Neural crest cell (in vitro differentiated cells): ENCODE measurements around the gene RET. TPM values are rescaled to one million over a fixed set of nuclear protein-coding genes. Genes with fewer than 3 reads are reported as not detected.

ENCODE experiments used
- DNase-seq: peaks from one replicate; pipeline ENCODE4 v3.0.0; 2021; ENCODE audit warnings: low read depth, mixed read lengths, low spot score
- H3K27ac Mint-ChIP-seq: one replicate; pipeline ENCODE4 v1.8.0; 2021; ENCODE audit warnings: mild to moderate bottlenecking, mixed read lengths; ENCODE audit not compliant: unreplicated experiment
- H3K27me3 Mint-ChIP-seq: 2 replicates; pipeline ENCODE4 v1.8.0; 2021; ENCODE audit warnings: low read depth, mild to moderate bottlenecking, mixed read lengths
- H3K36me3 Mint-ChIP-seq: 2 replicates; pipeline ENCODE4 v1.8.0; 2021; ENCODE audit warnings: low read depth, mild to moderate bottlenecking, mixed read lengths
- H3K4me1 Mint-ChIP-seq: 2 replicates; pipeline ENCODE4 v1.8.0; 2021; ENCODE audit warnings: mixed read lengths
- H3K4me3 Mint-ChIP-seq: one replicate; pipeline ENCODE4 v1.8.0; 2021; ENCODE audit warnings: mild to moderate bottlenecking, mixed read lengths
- H3K9me3 Mint-ChIP-seq: 2 replicates; pipeline ENCODE4 v1.8.0; 2021; ENCODE audit warnings: mixed read lengths
- CTCF ChIP-seq: fragments of 200-600 bp; sonication (generic); conservative IDR thresholded peaks from 2 replicates; pipeline ENCODE4 v1.5.0; 2021; ENCODE audit warnings: antibody characterized with exemption, mild to moderate bottlenecking
- total RNA-seq: library from RNA; stranded (reverse); gene quantifications from 2 replicates; pipeline ENCODE4 v1.2.1, GENCODE V29; 2021

RET gene
- total RNA-seq, 1 donor from 2014 or later: 1.6 TPM

DNA sequence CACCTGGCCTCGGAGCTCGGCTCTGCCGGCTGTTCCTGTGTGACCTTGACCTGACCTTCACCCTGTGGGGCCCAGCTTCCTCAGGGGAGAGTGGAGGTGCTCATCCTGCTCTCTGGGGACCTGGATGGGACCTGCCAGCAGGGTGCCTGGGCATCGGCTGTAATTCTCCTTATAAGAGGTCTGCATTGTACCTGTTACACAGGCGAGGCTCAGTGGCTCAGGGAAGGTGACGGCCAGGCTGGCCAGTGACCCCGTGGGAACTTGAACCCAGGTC lies 29.0 kb downstream of the RET start:
- Mint-ChIP-seq H3K4me3 (no peak overlapping the region), H3K27me3 (peaks cover 29% of the 10 kb centered on the region), H3K27ac (no peak overlapping the region), H3K9me3 (no peaks in the 10 kb centered on the region), H3K36me3 (no peaks in the 10 kb centered on the region), H3K4me1 (no peaks in the 10 kb centered on the region)
- no peak for TF ChIP-seq CTCF
- DNase-seq: no peak

DNA sequence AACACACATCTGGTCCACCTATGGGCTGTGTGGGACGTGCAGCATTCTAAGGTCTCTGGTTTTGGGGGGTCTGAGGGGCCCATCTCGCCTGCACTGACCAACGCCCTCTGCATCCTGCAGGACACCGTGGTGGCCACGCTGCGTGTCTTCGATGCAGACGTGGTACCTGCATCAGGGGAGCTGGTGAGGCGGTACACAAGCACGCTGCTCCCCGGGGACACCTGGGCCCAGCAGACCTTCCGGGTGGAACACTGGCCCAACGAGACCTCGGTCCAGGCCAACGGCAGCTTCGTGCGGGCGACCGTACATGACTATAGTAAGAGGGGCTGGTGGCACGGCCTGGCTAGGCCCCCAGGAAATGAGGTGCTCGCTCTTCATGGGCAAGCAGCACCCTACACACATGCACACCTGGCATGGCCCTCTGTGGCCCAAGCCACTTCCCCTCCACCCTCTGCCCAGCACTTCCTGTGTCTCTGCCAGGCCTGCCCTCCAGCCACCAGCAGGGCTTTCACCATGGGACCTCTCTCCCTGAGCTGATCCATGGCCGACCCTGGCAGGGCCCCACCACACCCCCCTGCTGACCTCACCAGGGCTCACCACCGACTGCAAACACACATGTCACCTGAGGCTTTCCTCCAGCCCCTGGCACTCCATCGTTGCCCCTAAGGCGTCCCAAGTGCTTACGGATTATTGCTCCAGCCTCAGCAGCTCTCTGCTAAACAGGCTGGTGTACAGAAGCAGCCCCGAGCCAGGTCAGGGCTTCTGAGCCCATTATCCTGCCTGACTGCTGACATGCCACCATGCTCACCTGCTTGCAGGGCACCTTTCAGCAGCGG lies 29.6 kb downstream of the RET start:
- TF ChIP-seq CTCF: no peak
- H3K36me3 Mint-ChIP-seq: no peaks in the 10 kb centered on the region
- peaks cover 29% of the 10 kb centered on the region for H3K27me3 Mint-ChIP-seq
- no peaks in the 10 kb centered on the region for H3K4me1 Mint-ChIP-seq
- H3K4me3 Mint-ChIP-seq: no peak overlapping the region
- no peak overlapping the region for H3K27ac Mint-ChIP-seq
- DNase-seq: no peak
- H3K9me3 Mint-ChIP-seq: no peaks in the 10 kb centered on the region

- H3K9me3 Mint-ChIP-seq: no peaks in the 10 kb centered on the region
- no peak for DNase-seq
- H3K27me3 Mint-ChIP-seq: peaks cover 12% of the 10 kb centered on the region
- no peak overlapping the region for H3K4me3 Mint-ChIP-seq
- H3K36me3 Mint-ChIP-seq: no peaks in the 10 kb centered on the region
- H3K4me1 Mint-ChIP-seq: no peaks in the 10 kb centered on the region
- no peak overlapping the region for H3K27ac Mint-ChIP-seq
- TF ChIP-seq CTCF: no peak
These were observed 32.1 kb downstream of the RET start for GRCh38 chr10:43108951-43109350.

DNA sequence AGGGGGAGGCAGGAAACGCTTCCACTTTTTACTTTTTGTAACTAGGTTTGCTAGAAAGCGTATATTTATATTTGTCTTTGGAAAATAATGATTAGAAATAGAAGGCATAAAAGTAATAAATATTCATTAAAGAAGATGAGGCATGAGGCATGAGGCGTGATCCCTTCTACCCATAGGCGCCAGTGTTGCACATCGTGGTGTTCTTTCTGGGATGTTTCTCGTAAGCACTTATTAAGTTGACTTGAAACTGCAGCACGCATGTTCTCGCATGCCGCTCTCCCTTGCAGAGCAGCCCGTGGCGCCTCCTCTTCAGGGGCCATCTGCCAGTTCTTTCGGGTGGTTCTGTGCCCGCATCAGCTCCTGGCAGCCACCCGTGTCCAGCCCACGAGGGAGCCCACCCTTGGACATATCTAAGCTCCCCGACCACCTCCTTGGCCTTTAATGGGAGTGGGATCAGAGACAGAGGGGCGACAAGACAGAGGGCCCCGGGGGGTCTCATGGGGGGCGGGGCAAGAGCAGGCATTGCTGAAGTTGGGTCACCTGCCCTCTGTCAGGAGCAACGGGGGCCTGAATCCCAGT lies 32.9 kb downstream of the RET start:
- H3K4me3 Mint-ChIP-seq: no peak overlapping the region
- no peaks in the 10 kb centered on the region for H3K9me3 Mint-ChIP-seq
- no peak for TF ChIP-seq CTCF
- H3K27me3 Mint-ChIP-seq: peaks cover 5% of the 10 kb centered on the region
- no peaks in the 10 kb centered on the region for H3K4me1 Mint-ChIP-seq
- H3K36me3 Mint-ChIP-seq: no peaks in the 10 kb centered on the region
- no peak for DNase-seq
- no peak overlapping the region for H3K27ac Mint-ChIP-seq

DNA sequence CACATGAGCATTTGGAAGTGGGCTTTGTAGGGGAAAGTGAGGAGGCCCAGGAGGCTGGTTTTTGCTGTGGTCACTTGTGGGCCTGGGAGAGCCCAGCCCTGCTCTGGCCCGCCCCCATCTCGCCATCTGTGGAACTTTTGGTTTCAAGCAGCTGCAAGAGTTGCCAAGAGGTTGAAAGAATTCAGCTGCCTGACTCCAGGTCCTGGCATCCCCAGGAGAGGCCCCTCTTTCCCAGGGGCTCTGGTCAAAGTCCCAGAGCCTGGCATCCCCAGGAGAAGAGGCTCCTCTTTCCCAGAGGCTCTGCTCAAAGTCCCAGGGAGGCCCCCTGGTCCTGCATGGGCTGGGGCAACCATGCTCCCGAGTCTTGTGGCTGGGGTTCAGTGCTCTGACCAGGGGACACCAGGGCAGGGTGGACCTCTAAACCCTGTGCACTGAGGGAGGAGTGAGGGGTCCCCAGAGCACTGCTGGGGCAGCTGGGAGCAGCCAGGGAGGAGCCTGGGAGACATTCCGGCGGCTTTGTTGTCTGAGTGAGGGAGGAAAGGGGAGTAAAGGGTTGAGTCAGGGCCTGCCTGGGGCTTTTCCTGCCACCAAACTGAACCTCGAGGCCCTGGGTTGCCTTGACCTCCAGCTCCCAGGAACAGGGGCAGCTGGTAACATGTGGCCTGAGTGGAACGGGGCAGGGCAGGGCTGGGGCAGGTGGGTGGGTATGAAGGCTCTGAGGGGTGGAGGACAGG lies 33.6 kb downstream of the RET start:
- Mint-ChIP-seq H3K27me3 (no peaks in the 10 kb centered on the region), H3K4me1 (no peaks in the 10 kb centered on the region), H3K36me3 (no peaks in the 10 kb centered on the region), H3K27ac (no peak overlapping the region), H3K4me3 (no peak overlapping the region), H3K9me3 (no peaks in the 10 kb centered on the region)
- no peak for DNase-seq
- no peak for TF ChIP-seq CTCF
